Effector memory CD8-positive, alpha-beta T cell (primary cell): ENCODE data around the gene RNF112.
A peak's percentile ranks its signal among the peaks of the same experiment; 100 is the strongest.

Experiments
- ATAC-seq: fragments of 150-1000 bp; cut with Tn5 transposase; replicated peaks from 2 replicates; pipeline ENCODE4 v1.10.0; 2021; ENCODE audit warnings: mild to moderate bottlenecking, moderate library complexity
- DNase-seq, 3 experiments: peaks; one replicate each; pipeline ENCODE4 v3.0.0; 2021
- H3K27ac Mint-ChIP-seq, 2 donors: one replicate each; pipeline ENCODE4 v1.8.0; 2022; ENCODE audit warnings: mild to moderate bottlenecking in 2 of 2, mixed read lengths in 2 of 2, moderate library complexity in 2 of 2
- H3K27me3 Mint-ChIP-seq, 2 donors: one replicate each; pipeline ENCODE4 v1.8.0; 2022; ENCODE audit warnings: mixed read lengths in 2 of 2
- H3K36me3 Mint-ChIP-seq: one replicate; pipeline ENCODE4 v1.8.0; 2022; ENCODE audit warnings: mild to moderate bottlenecking, moderate library complexity, mixed read lengths; ENCODE audit not compliant: insufficient read depth
- H3K4me1 Mint-ChIP-seq, 2 donors: one replicate each; pipeline ENCODE4 v1.8.0; 2022; ENCODE audit warnings: low read depth in 2 of 2, mixed read lengths in 2 of 2
- H3K4me3 Mint-ChIP-seq, 2 donors: one replicate each; pipeline ENCODE4 v1.8.0; 2022; ENCODE audit warnings: mild to moderate bottlenecking in 2 of 2, mixed read lengths in 2 of 2, moderate library complexity in 2 of 2
- H3K9me3 Mint-ChIP-seq, 2 donors: one replicate each; pipeline ENCODE4 v1.8.0; 2022; ENCODE audit warnings: mixed read lengths in 2 of 2
- total RNA-seq, 9 experiments: gene quantifications; one replicate each; lab custom pipeline; 2026; lab: John Stamatoyannopoulos, UW

RNF112 gene
- 0 to 1.0 (median 0.23) reads per million in 9 experiments for total RNA-seq

GRCh38 chr17:19410875-19411620 is at the start of gene RNF112:
Gene RNF112, plus strand, starts transcription at chr17:19411232. Its CDS starts 177 bp downstream, at chr17:19411409.
- no peak within 1 kb of the TSS for H3K4me3 Mint-ChIP-seq
- peaks cover 0 to 50% of the 10 kb centered on the region in 2 donors for H3K27me3 Mint-ChIP-seq
- no peaks in the 10 kb centered on the region for H3K4me1 Mint-ChIP-seq
- no peaks in the 10 kb centered on the region for H3K36me3 Mint-ChIP-seq
- no peak for ATAC-seq
- no peaks in the 10 kb centered on the region for H3K9me3 Mint-ChIP-seq
- H3K27ac Mint-ChIP-seq = peak within 1 kb of the TSS in 1 of 2 donors; percentile 38
- no peak for DNase-seq

GRCh38 chr17:19361326-19361725 is 49.7 kb upstream of the RNF112 start:
- ATAC-seq (no peak), DNase-seq (no peak)
- Mint-ChIP-seq H3K27me3 (peaks cover 13 to 40% of the 10 kb centered on the region in 2 donors), H3K27ac (peak overlapping the region in 1 of 2 donors; percentile 62), H3K4me3 (peak overlapping the region; percentile 70 to 78), H3K4me1 (peaks cover 5 to 13% of the 10 kb centered on the region in 2 donors), H3K36me3 (peaks cover 15% of the 10 kb centered on the region), H3K9me3 (no peaks in the 10 kb centered on the region)

- Mint-ChIP-seq H3K27me3 (peaks cover 13 to 37% of the 10 kb centered on the region in 2 donors), H3K4me3 (peak overlapping the region; percentile 70 to 78), H3K27ac (peak overlapping the region; percentile 33 to 84), H3K4me1 (peaks cover 5 to 13% of the 10 kb centered on the region in 2 donors), H3K9me3 (no peaks in the 10 kb centered on the region), H3K36me3 (peaks cover 15% of the 10 kb centered on the region)
- ATAC-seq (no peak), DNase-seq (no peak)
Observed at GRCh38 chr17:19361944-19362276, 49.1 kb upstream of the RNF112 start.

GRCh38 chr17:19362277-19363113 is 48.5 kb upstream of the RNF112 start, which contains the start of gene B9D1:
Gene B9D1, minus strand, starts transcription at chr17:19362723. Its CDS starts 154 bp downstream, at chr17:19362569.
- ATAC-seq = peak; percentile 83
- DNase-seq = peak; percentile 90 to 93 (median 93)
- peaks cover 15% of the 10 kb centered on the region for H3K36me3 Mint-ChIP-seq
- H3K4me3 Mint-ChIP-seq = peak within 1 kb of the TSS; percentile 70 to 78
- H3K4me1 Mint-ChIP-seq = peaks cover 5 to 13% of the 10 kb centered on the region in 2 donors
- peaks cover 13 to 33% of the 10 kb centered on the region in 2 donors for H3K27me3 Mint-ChIP-seq
- peak within 1 kb of the TSS; percentile 33 to 84 for H3K27ac Mint-ChIP-seq
- no peaks in the 10 kb centered on the region for H3K9me3 Mint-ChIP-seq

- H3K4me1 Mint-ChIP-seq = peaks cover 5 to 15% of the 10 kb centered on the region in 2 donors
- ATAC-seq (no peak), DNase-seq (no peak)
- peak overlapping the region; percentile 70 to 78 for H3K4me3 Mint-ChIP-seq
- peaks cover 15% of the 10 kb centered on the region for H3K36me3 Mint-ChIP-seq
- no peaks in the 10 kb centered on the region for H3K9me3 Mint-ChIP-seq
- H3K27ac Mint-ChIP-seq = peak overlapping the region in 1 of 2 donors; percentile 84
- H3K27me3 Mint-ChIP-seq = peaks cover 13 to 30% of the 10 kb centered on the region in 2 donors
Observed at GRCh38 chr17:19363114-19363438, 48.0 kb upstream of the RNF112 start.

GRCh38 chr17:19363460-19364035 is 47.5 kb upstream of the RNF112 start:
- Mint-ChIP-seq H3K27ac (no peak overlapping the region), H3K4me1 (peaks cover 8 to 18% of the 10 kb centered on the region in 2 donors), H3K4me3 (peak overlapping the region in 1 of 2 donors; percentile 70), H3K27me3 (peaks cover 12 to 26% of the 10 kb centered on the region in 2 donors), H3K36me3 (peaks cover 15% of the 10 kb centered on the region), H3K9me3 (no peaks in the 10 kb centered on the region)
- ATAC-seq = no peak
- DNase-seq = no peak

GRCh38 chr17:19364699-19365498 is 46.1 kb upstream of the RNF112 start:
- peaks cover 14% of the 10 kb centered on the region for H3K36me3 Mint-ChIP-seq
- peaks cover 0 to 12% of the 10 kb centered on the region in 2 donors for H3K27me3 Mint-ChIP-seq
- no peak overlapping the region for H3K27ac Mint-ChIP-seq
- no peak for DNase-seq
- peaks cover 22 to 27% of the 10 kb centered on the region in 2 donors for H3K4me1 Mint-ChIP-seq
- no peak for ATAC-seq
- H3K4me3 Mint-ChIP-seq = no peak overlapping the region
- peaks cover 0 to under 1% of the 10 kb centered on the region in 2 donors for H3K9me3 Mint-ChIP-seq

GRCh38 chr17:19365499-19365817 is 45.6 kb upstream of the RNF112 start:
- no peak for DNase-seq
- peaks cover 16% of the 10 kb centered on the region for H3K36me3 Mint-ChIP-seq
- H3K4me1 Mint-ChIP-seq = peaks cover 27 to 32% of the 10 kb centered on the region in 2 donors
- no peak overlapping the region for H3K27ac Mint-ChIP-seq
- peaks cover 0 to 2% of the 10 kb centered on the region in 2 donors for H3K9me3 Mint-ChIP-seq
- peaks cover 0 to 7% of the 10 kb centered on the region in 2 donors for H3K27me3 Mint-ChIP-seq
- H3K4me3 Mint-ChIP-seq = no peak overlapping the region
- ATAC-seq = no peak

- H3K27me3 Mint-ChIP-seq = peaks cover 0 to under 1% of the 10 kb centered on the region in 2 donors
- H3K27ac Mint-ChIP-seq = peak overlapping the region; percentile 12 to 44
- H3K4me1 Mint-ChIP-seq = peaks cover 33 to 37% of the 10 kb centered on the region in 2 donors
- no peak overlapping the region for H3K4me3 Mint-ChIP-seq
- H3K36me3 Mint-ChIP-seq = peaks cover 16% of the 10 kb centered on the region
- peaks cover 0 to 2% of the 10 kb centered on the region in 2 donors for H3K9me3 Mint-ChIP-seq
- ATAC-seq (no peak), DNase-seq (no peak)
Observed at GRCh38 chr17:19365833-19366636, 45.0 kb upstream of the RNF112 start.

GRCh38 chr17:19366637-19366972 is 44.4 kb upstream of the RNF112 start:
- H3K27me3 Mint-ChIP-seq = no peaks in the 10 kb centered on the region
- peaks cover 38 to 39% of the 10 kb centered on the region in 2 donors for H3K4me1 Mint-ChIP-seq
- peaks cover 0 to 2% of the 10 kb centered on the region in 2 donors for H3K9me3 Mint-ChIP-seq
- no peak overlapping the region for H3K4me3 Mint-ChIP-seq
- H3K36me3 Mint-ChIP-seq = peaks cover 16% of the 10 kb centered on the region
- DNase-seq (no peak), ATAC-seq (no peak)
- peak overlapping the region; percentile 12 to 44 for H3K27ac Mint-ChIP-seq

GRCh38 chr17:19368229-19368628 is 42.8 kb upstream of the RNF112 start:
- Mint-ChIP-seq H3K4me1 (peaks cover 41 to 43% of the 10 kb centered on the region in 2 donors), H3K36me3 (peaks cover 5% of the 10 kb centered on the region), H3K9me3 (peaks cover 0 to 2% of the 10 kb centered on the region in 2 donors), H3K27ac (peak overlapping the region; percentile 71 to 95), H3K27me3 (no peaks in the 10 kb centered on the region), H3K4me3 (no peak overlapping the region)
- DNase-seq = no peak
- no peak for ATAC-seq

- no peak for DNase-seq
- peaks cover 0 to 2% of the 10 kb centered on the region in 2 donors for H3K9me3 Mint-ChIP-seq
- H3K36me3 Mint-ChIP-seq = peaks cover 5% of the 10 kb centered on the region
- ATAC-seq = no peak
- no peaks in the 10 kb centered on the region for H3K27me3 Mint-ChIP-seq
- H3K27ac Mint-ChIP-seq = peak overlapping the region; percentile 83 to 95
- peaks cover 43% of the 10 kb centered on the region in 2 donors for H3K4me1 Mint-ChIP-seq
- peak overlapping the region; percentile 83 to 87 for H3K4me3 Mint-ChIP-seq
Observed at GRCh38 chr17:19369107-19369778, 41.8 kb upstream of the RNF112 start.
